OCI-LY3 (cell line): ENCODE data around the gene ATXN7L3B.

Source experiments
- H2AFZ ChIP-seq: fragments of 200-600, 300-600 bp; shearing (Covaris generic); 2 replicates; pipeline ENCODE4 v1.6.0; 2014; ENCODE audit warnings: antibody characterized with exemption, low read depth, low read length
- H3K27ac ChIP-seq: fragments of 200-600, 300-600 bp; sonication (generic); 2 replicates; pipeline ENCODE4 v1.5.1; 2014; ENCODE audit warnings: mild to moderate bottlenecking, low read length, moderate library complexity, mixed read lengths
- H3K27me3 ChIP-seq: fragments of 200-600, 300-600 bp; sonication (generic); 2 replicates; pipeline ENCODE4 v1.6.1; 2014; ENCODE audit warnings: low read depth, low read length, mixed read lengths
- H3K36me3 ChIP-seq: fragments of 200-600, 300-600 bp; sonication (generic); replicated peaks from 2 replicates; pipeline ENCODE3; 2014; ENCODE audit warnings: low read depth, low read length, mixed read lengths
- H3K4me1 ChIP-seq: fragments of 300-600, 200-600 bp; sonication (generic); 2 replicates; pipeline ENCODE4 v1.6.1; 2014; ENCODE audit warnings: low read length, mixed read lengths
- H3K4me2 ChIP-seq: fragments of 200-600, 300-600 bp; sonication (generic); 2 replicates; pipeline ENCODE4 v1.6.1; 2014; ENCODE audit warnings: low read length, mixed read lengths
- H3K4me3 ChIP-seq: fragments of 300-600, 200-600 bp; sonication (generic); 2 replicates; pipeline ENCODE4 v1.5.1; 2014; ENCODE audit warnings: antibody characterized with exemption, mild to moderate bottlenecking, low read length, moderate library complexity
- H3K79me2 ChIP-seq: fragments of 300-600, 200-600 bp; shearing (Covaris generic); 2 replicates; pipeline ENCODE4 v1.6.1; 2014; ENCODE audit warnings: mild to moderate bottlenecking, low read length, mixed read lengths
- H3K9ac ChIP-seq: fragments of 300-600, 200-600 bp; shearing (Covaris generic); 2 replicates; pipeline ENCODE4 v1.6.0; 2014; ENCODE audit warnings: mild to moderate bottlenecking, low read length, moderate library complexity
- H3K9me3 ChIP-seq: fragments of 200-600, 300-600 bp; shearing (Covaris generic); 2 replicates; pipeline ENCODE4 v1.6.1; 2014; ENCODE audit warnings: low read length, mixed read lengths; ENCODE audit not compliant: insufficient read depth
- H4K20me1 ChIP-seq: fragments of 200-600, 300-600 bp; sonication (generic); 2 replicates; pipeline ENCODE4 v1.6.1; 2016; ENCODE audit warnings: low read length, mixed read lengths; ENCODE audit not compliant: insufficient read depth
- CTCF ChIP-seq: fragments of 200-600, 300-600 bp; sonication (generic); IDR thresholded peaks from 2 replicates; pipeline ENCODE4 v1.5.1; 2014; ENCODE audit warnings: antibody characterized with exemption, low read length, low read depth
- EZH2phosphoT487 ChIP-seq: fragments of 200-600 bp; shearing (Covaris generic); IDR thresholded peaks from 2 replicates; pipeline ENCODE4 v1.6.1; 2018; ENCODE audit warnings: antibody characterized with exemption, mixed run types, low read depth

ATXN7L3B gene

GRCh38 chr12:74551291-74551690, 13.7 kb downstream of the ATXN7L3B start:
- no peak overlapping the region for H2AFZ ChIP-seq
- no peaks in the 10 kb centered on the region for H3K27me3 ChIP-seq
- no peak overlapping the region for H3K27ac ChIP-seq
- H3K4me1 ChIP-seq, result peaks cover 6% of the 10 kb centered on the region
- no peaks in the 10 kb centered on the region for H3K9me3 ChIP-seq
- H3K9ac ChIP-seq, result no peak overlapping the region
- H4K20me1 ChIP-seq, result no peaks in the 10 kb centered on the region
- H3K36me3 ChIP-seq, result no peaks in the 10 kb centered on the region
- no peak overlapping the region for H3K4me3 ChIP-seq
- TF ChIP-seq EZH2phosphoT487 (no peak), CTCF (no peak)
- no peak overlapping the region for H3K4me2 ChIP-seq
- no peaks in the 10 kb centered on the region for H3K79me2 ChIP-seq

- Histone ChIP-seq H3K27ac (no peak overlapping the region), H3K4me1 (peaks cover 6% of the 10 kb centered on the region), H3K27me3 (no peaks in the 10 kb centered on the region), H2AFZ (no peak overlapping the region), H3K36me3 (no peaks in the 10 kb centered on the region), H3K9ac (no peak overlapping the region), H3K4me3 (no peak overlapping the region), H3K4me2 (no peak overlapping the region), H4K20me1 (no peaks in the 10 kb centered on the region), H3K9me3 (no peaks in the 10 kb centered on the region), H3K79me2 (no peaks in the 10 kb centered on the region)
- TF ChIP-seq EZH2phosphoT487, result no peak
- no peak for TF ChIP-seq CTCF
Measured at GRCh38 chr12:74552201-74552600, 14.6 kb downstream of the ATXN7L3B start.

GRCh38 chr12:74559728-74560127, 22.1 kb downstream of the ATXN7L3B start:
- H4K20me1 ChIP-seq, result no peaks in the 10 kb centered on the region
- no peak overlapping the region for H3K27ac ChIP-seq
- no peaks in the 10 kb centered on the region for H3K4me1 ChIP-seq
- H2AFZ ChIP-seq, result no peak overlapping the region
- TF ChIP-seq CTCF, result no peak
- TF ChIP-seq EZH2phosphoT487, result no peak
- H3K4me2 ChIP-seq, result no peak overlapping the region
- no peaks in the 10 kb centered on the region for H3K9me3 ChIP-seq
- H3K79me2 ChIP-seq, result no peaks in the 10 kb centered on the region
- no peaks in the 10 kb centered on the region for H3K36me3 ChIP-seq
- no peaks in the 10 kb centered on the region for H3K27me3 ChIP-seq
- H3K4me3 ChIP-seq, result no peak overlapping the region
- H3K9ac ChIP-seq, result no peak overlapping the region

- Histone ChIP-seq H3K27me3 (no peaks in the 10 kb centered on the region), H3K4me2 (no peak overlapping the region), H3K9me3 (no peaks in the 10 kb centered on the region), H3K9ac (no peak overlapping the region), H3K27ac (no peak overlapping the region), H4K20me1 (no peaks in the 10 kb centered on the region), H3K4me3 (no peak overlapping the region), H2AFZ (no peak overlapping the region), H3K79me2 (no peaks in the 10 kb centered on the region), H3K4me1 (no peaks in the 10 kb centered on the region), H3K36me3 (no peaks in the 10 kb centered on the region)
- TF ChIP-seq CTCF, result no peak
- no peak for TF ChIP-seq EZH2phosphoT487
Measured at GRCh38 chr12:74563927-74564326, 26.3 kb downstream of the ATXN7L3B start.
